Vagina (tissue), 2 donors: Measurements from ENCODE around the gene OTULIN.

Source experiments
- POLR2A ChIP-seq, 2 donors: fragments of 450-650 bp; IDR thresholded peaks; one replicate each; pipeline ENCODE4 v1.6.1; 2017; ENCODE audit warnings: antibody characterized with exemption in 2 of 2, mild to moderate bottlenecking in 2 of 2, moderate library complexity in 2 of 2
- TF ChIP-seq, protein P1 (sequence below), 3 experiments: fragments of 450-650 bp in 2 of 3; fragments of 200-600 bp in 1 of 3; sonication (generic) in 1 of 3; IDR thresholded peaks; one replicate each; pipeline ENCODE4 v1.5.1; 2017 to 2019; ENCODE audit warnings: antibody characterized with exemption in 3 of 3, mild to moderate bottlenecking in 2 of 3, moderate library complexity in 2 of 3

DNA sequence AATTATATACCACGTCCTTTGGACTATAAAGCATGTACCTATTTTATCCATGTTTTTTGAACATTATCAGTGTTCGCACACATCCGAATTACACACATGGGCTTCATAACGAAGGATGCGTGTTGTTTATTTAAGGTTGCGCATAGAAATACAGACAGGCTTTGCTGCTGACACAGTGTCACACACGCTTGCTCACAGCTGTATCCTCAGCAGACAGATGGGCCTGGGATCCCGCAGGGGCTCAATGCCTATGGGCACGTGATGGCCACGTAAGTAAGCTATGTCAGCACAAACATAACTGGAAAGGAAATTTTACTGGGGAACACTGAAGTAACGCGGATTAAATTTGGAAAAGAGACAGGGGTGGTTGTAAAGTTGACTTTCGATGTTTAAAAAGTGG is 76.6 kb downstream of the OTULIN start:
- TF ChIP-seq, protein P1, sequence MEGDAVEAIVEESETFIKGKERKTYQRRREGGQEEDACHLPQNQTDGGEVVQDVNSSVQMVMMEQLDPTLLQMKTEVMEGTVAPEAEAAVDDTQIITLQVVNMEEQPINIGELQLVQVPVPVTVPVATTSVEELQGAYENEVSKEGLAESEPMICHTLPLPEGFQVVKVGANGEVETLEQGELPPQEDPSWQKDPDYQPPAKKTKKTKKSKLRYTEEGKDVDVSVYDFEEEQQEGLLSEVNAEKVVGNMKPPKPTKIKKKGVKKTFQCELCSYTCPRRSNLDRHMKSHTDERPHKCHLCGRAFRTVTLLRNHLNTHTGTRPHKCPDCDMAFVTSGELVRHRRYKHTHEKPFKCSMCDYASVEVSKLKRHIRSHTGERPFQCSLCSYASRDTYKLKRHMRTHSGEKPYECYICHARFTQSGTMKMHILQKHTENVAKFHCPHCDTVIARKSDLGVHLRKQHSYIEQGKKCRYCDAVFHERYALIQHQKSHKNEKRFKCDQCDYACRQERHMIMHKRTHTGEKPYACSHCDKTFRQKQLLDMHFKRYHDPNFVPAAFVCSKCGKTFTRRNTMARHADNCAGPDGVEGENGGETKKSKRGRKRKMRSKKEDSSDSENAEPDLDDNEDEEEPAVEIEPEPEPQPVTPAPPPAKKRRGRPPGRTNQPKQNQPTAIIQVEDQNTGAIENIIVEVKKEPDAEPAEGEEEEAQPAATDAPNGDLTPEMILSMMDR (IDR thresholded peaks at IDR 0.05), result no peak
- TF ChIP-seq POLR2A (IDR thresholded peaks at IDR 0.05), result no peak
